ENCODE measurements around the gene NEURL3.

The NEURL3 gene

DNA sequence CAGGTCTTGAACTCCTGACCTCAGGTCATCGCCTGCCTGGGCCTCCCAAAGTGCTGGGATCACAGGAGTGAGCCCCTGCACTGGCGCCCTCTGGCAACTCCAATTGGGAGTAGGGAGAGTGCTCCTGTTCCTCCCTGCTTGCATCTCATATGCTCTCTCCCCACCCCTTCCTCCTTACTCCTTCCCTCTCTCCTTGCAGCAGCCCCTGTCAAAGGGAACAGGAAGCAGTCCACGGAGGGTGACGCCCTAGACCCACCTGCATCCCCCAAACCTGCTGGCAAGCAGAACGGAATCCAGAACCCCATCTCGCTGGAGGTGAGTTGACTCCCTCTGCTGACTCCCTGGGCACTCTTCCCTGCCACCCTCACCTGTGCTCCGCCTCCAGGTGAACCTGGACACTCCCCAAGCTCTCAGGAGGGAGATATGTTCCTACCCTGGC is 42.1 kb upstream of the NEURL3 start:
- Mint-ChIP-seq H3K9me3 (no peaks in the 10 kb centered on the region), H3K36me3 (ENCODE audit: low read depth) (peaks cover 58% of the 10 kb centered on the region), H3K27me3 (ENCODE audit: low read depth) (no peaks in the 10 kb centered on the region), H3K4me3 (peak overlapping the region; percentile 61), H3K4me1 (ENCODE audit: low read depth) (peaks cover 47% of the 10 kb centered on the region), H3K27ac (no peak overlapping the region)

DNA sequence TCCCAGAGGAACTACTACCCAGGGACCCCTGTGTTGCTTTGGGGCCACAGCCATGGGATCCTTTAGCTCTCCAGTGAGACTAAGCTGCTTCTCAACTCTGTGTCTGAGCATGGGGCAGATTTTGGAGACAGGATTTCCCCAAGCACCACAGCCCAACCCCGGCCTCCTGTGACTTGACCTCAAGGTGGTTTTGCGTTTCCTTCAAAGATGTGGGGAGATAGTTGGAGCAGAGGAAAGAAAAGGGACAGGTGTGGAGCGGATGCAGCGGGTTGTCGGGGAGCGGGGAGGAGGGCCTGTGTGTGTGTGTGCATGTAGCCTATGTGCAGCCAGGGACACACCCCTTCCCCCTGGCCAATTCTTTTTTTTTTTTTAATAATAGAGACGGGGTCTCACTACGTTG is 41.6 kb upstream of the NEURL3 start:
- Mint-ChIP-seq H3K4me3 (peak overlapping the region; percentile 25), H3K27me3 (ENCODE audit: low read depth) (no peaks in the 10 kb centered on the region), H3K9me3 (no peaks in the 10 kb centered on the region), H3K36me3 (ENCODE audit: low read depth) (peaks cover 58% of the 10 kb centered on the region), H3K4me1 (ENCODE audit: low read depth) (peaks cover 49% of the 10 kb centered on the region), H3K27ac (peak overlapping the region; percentile 46)

GRCh38 chr2:96546321-96546720 is 41.2 kb upstream of the NEURL3 start:
- peaks cover 63% of the 10 kb centered on the region for H3K36me3 Mint-ChIP-seq (ENCODE audit: low read depth)
- peak overlapping the region; percentile 63 for H3K4me3 Mint-ChIP-seq
- no peaks in the 10 kb centered on the region for H3K9me3 Mint-ChIP-seq
- H3K27ac Mint-ChIP-seq, result peak overlapping the region; percentile 84
- peaks cover 52% of the 10 kb centered on the region for H3K4me1 Mint-ChIP-seq (ENCODE audit: low read depth)
- no peaks in the 10 kb centered on the region for H3K27me3 Mint-ChIP-seq (ENCODE audit: low read depth)

DNA sequence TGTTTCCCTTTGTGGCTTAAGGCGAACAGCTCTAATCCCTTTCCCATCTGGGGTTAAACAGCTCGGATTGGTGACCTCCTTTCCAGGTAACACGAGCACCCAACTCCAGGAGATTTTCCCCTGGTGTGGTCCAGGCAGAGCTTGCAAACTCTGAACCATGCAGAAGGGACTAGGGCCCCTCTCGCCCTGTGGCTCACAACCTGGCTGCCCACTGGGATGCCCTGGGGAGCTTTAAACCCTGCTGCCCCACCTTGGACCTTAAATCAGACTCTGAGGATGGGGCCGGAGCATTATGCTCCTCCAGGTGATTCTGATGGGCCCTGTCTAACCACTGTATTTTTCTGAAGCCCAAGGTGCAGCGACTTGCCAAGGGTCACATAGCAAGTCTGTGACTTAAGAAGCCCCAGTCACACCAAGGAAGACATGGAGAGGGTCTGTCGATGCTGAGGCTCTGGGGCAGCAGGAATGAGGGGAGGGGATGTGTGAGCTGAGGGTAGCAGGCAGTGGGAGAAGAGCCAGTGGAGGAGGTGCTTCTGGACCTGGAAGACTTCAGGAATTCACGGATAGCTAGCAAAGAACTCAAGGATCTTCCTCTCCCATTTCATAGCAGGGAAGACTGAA is 37.3 kb upstream of the NEURL3 start:
- Mint-ChIP-seq H3K27ac (no peak overlapping the region), H3K4me3 (peak overlapping the region; percentile 17), H3K36me3 (ENCODE audit: low read depth) (peaks cover 80% of the 10 kb centered on the region), H3K27me3 (ENCODE audit: low read depth) (no peaks in the 10 kb centered on the region), H3K4me1 (ENCODE audit: low read depth) (peaks cover 66% of the 10 kb centered on the region), H3K9me3 (no peaks in the 10 kb centered on the region)

DNA sequence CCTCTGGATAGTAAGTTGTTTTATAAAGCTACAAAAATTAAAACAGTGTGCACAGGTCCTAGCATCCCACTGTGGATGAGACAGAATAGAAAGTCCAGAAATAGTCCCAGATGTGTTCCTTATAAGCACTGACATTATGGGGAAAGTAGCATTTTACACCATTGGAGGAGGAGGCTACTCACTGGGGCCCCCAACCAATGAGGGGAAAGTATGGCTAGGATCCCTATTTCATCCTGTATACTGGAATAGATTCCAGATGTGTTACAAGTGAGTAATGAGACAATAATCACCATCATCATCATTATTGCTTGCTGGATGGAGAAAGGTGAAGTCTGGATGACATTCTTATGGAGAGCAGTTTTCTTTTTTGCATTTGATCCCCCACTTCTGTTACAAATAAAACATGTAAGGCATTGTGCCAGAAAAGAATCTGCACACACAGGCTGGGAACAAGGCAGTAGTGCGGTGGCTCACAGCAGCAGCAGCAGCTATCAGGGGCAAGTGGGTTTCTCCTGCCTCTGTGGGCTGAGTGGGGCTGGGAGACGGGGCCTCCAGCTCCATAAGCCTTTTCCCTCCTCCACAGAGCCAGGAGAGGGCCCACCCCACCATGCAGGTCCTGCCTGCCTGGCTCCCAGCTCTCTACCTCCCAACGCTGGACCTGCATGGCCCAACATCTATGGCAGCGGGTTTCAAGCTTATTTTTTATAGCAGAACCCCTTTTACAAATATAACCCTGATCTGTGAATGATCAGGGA is 36.4 kb upstream of the NEURL3 start:
- Mint-ChIP-seq H3K9me3 (no peaks in the 10 kb centered on the region), H3K27me3 (ENCODE audit: low read depth) (no peaks in the 10 kb centered on the region), H3K4me3 (peak overlapping the region; percentile 46), H3K27ac (no peak overlapping the region), H3K4me1 (ENCODE audit: low read depth) (peaks cover 60% of the 10 kb centered on the region), H3K36me3 (ENCODE audit: low read depth) (peaks cover 73% of the 10 kb centered on the region)

GRCh38 chr2:96540136-96540535 is 35.0 kb upstream of the NEURL3 start:
- no peaks in the 10 kb centered on the region for H3K9me3 Mint-ChIP-seq
- peaks cover 58% of the 10 kb centered on the region for H3K4me1 Mint-ChIP-seq (ENCODE audit: low read depth)
- peak overlapping the region; percentile 98 for H3K4me3 Mint-ChIP-seq
- peaks cover 61% of the 10 kb centered on the region for H3K36me3 Mint-ChIP-seq (ENCODE audit: low read depth)
- H3K27me3 Mint-ChIP-seq (ENCODE audit: low read depth), result no peaks in the 10 kb centered on the region
- H3K27ac Mint-ChIP-seq, result peak overlapping the region; percentile 36

GRCh38 chr2:96539215-96539920 is 34.2 kb upstream of the NEURL3 start:
- no peaks in the 10 kb centered on the region for H3K27me3 Mint-ChIP-seq (ENCODE audit: low read depth)
- H3K9me3 Mint-ChIP-seq, result no peaks in the 10 kb centered on the region
- peak overlapping the region; percentile 98 for H3K4me3 Mint-ChIP-seq
- H3K4me1 Mint-ChIP-seq (ENCODE audit: low read depth), result peaks cover 58% of the 10 kb centered on the region
- peaks cover 56% of the 10 kb centered on the region for H3K36me3 Mint-ChIP-seq (ENCODE audit: low read depth)
- peak overlapping the region; percentile 90 for H3K27ac Mint-ChIP-seq

DNA sequence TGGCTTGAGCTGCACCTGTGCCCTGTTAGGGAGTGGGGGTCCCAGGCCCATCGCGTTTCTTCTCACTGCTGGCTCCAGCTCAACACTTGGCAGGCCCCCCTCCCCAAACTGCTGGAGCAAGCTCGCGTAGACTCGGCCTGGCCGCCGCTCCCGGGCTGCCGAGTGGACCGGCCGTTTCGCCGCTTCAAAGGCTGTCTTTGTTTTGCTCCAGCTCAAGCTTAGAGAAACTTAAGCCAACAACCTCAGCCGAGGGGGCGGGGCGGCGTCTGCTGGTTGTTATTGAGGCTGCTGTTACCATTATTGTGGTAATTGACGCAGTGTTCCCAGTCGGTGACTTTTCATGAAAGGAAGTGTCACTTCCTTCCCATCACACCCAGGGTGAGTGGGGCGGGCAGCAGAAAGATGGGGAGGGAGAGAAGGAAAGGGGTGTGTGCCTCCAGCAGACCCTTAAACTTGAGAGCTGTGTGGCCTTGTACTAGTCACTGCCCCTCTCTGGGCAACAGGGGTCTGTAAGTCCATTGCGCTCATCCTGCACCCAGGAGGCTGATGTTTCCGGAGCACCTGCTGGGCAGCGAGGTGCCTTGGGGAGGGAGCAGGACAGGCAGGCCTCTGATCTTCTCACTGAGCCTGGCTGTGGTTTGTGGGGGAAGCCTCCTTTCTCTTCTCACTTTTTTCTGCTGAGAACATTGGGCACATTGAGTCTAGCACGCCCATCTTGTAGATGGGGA is 33.5 kb upstream of the NEURL3 start:
- H3K4me1 Mint-ChIP-seq (ENCODE audit: low read depth), result peaks cover 58% of the 10 kb centered on the region
- peaks cover 49% of the 10 kb centered on the region for H3K36me3 Mint-ChIP-seq (ENCODE audit: low read depth)
- peak overlapping the region; percentile 98 for H3K4me3 Mint-ChIP-seq
- no peaks in the 10 kb centered on the region for H3K9me3 Mint-ChIP-seq
- peak overlapping the region; percentile 90 for H3K27ac Mint-ChIP-seq
- no peaks in the 10 kb centered on the region for H3K27me3 Mint-ChIP-seq (ENCODE audit: low read depth)

GRCh38 chr2:96537734-96538486 is 32.8 kb upstream of the NEURL3 start:
- Mint-ChIP-seq H3K36me3 (ENCODE audit: low read depth) (peaks cover 41% of the 10 kb centered on the region), H3K27ac (peak overlapping the region; percentile 90), H3K9me3 (no peaks in the 10 kb centered on the region), H3K27me3 (ENCODE audit: low read depth) (no peaks in the 10 kb centered on the region), H3K4me3 (peak overlapping the region; percentile 98), H3K4me1 (ENCODE audit: low read depth) (peaks cover 59% of the 10 kb centered on the region)

DNA sequence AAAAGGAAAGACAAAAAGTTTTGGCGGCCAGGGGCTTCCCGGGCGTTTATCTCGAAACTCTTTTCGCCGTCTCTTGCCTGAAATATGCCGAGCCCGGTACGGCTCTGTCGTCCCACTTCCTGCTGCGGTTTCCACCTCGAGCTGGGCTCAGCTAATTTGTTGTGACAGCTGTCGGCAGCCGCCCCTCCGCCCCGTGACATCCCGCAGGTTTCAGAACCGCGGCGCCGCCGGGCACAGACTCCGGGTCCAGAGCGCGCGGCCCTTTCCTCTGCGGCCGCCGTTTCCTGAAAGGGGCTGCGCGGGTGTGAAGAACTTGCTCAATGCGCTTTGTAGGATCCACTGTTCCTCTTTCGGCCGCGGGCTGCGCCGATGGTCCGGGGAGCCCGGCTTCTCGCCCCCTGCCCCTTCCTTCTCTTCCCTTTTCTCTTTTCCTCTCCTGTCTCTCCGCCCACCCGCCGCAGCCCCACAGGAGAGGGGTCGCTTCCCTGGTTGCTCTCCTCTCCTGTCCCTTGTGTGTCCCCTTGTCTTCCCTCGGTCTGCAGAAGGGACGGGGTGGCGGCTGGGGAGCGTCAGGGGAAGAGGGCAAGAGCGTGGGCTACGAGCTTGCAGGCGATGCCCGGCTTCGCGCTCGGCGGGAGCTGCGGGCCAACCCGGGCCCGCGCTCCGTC is 32.0 kb upstream of the NEURL3 start:
- Mint-ChIP-seq H3K36me3 (ENCODE audit: low read depth) (peaks cover 35% of the 10 kb centered on the region), H3K9me3 (no peaks in the 10 kb centered on the region), H3K4me3 (peak overlapping the region; percentile 98), H3K27ac (peak overlapping the region; percentile 97), H3K27me3 (ENCODE audit: low read depth) (no peaks in the 10 kb centered on the region), H3K4me1 (ENCODE audit: low read depth) (peaks cover 59% of the 10 kb centered on the region)

DNA sequence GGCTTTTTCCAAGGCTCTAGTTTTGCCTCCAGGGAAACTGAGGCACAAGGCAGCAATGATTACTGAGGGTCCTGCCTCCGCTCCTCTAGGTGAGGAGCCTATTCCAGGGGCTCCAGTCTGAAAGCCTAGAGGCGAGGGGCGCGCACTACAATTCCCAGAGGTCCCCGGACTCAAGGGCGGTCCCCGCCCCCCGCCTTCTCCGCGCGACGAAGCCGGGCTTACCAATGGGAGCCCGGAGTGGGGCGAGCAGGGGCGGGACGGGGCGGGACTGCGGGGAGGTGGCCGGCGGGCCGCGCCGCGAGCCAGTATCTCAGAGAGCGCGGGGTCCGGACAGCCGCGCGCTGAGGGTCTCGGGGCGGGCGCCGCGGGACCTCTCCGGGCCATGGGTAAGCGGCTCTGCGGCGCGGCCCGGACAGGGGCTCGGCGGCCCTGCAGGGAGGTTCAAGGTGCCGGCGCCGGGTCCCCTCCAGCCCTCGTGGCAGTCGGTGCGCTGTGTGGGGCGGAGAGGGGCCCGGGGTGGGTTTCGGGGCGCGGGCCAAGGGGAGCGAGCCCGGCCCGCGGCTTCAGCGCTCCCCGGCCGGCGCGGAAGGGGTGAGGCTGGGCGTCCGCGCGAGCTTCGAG is 31.4 kb upstream of the NEURL3 start, which contains the start of gene ARID5A:
TSS of gene ARID5A (plus strand) at position 308 of the 621 bp plus-strand sequence. CDS start at position 383, 75 bp downstream.
- Mint-ChIP-seq H3K27me3 (ENCODE audit: low read depth) (no peaks in the 10 kb centered on the region), H3K4me3 (peak within 1 kb of the TSS; percentile 98), H3K27ac (peak within 1 kb of the TSS; percentile 97), H3K36me3 (ENCODE audit: low read depth) (peaks cover 30% of the 10 kb centered on the region), H3K4me1 (ENCODE audit: low read depth) (peaks cover 60% of the 10 kb centered on the region), H3K9me3 (no peaks in the 10 kb centered on the region)

DNA sequence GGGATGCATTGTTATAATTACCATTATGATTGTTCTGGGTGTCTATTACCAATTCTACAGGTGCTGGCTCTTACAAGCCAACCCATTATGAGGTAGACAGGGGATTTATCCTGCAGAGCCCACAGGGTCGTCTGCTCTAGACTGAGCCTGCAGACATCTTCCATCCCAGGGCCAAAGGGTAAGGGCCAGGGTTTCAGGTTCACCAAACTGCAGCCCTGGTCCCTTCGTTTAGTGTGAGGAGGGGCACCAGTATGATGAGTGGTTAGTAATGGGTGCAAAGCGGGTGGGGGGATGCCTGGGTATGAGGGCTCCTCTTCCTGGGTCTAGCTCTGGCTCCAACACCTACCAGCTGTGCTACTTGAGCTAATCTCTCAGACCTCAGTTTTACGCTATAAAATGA is 30.2 kb upstream of the NEURL3 start:
- peak overlapping the region; percentile 26 for H3K27ac Mint-ChIP-seq
- peaks cover 22% of the 10 kb centered on the region for H3K36me3 Mint-ChIP-seq (ENCODE audit: low read depth)
- no peak overlapping the region for H3K4me3 Mint-ChIP-seq
- H3K9me3 Mint-ChIP-seq, result no peaks in the 10 kb centered on the region
- no peaks in the 10 kb centered on the region for H3K27me3 Mint-ChIP-seq (ENCODE audit: low read depth)
- H3K4me1 Mint-ChIP-seq (ENCODE audit: low read depth), result peaks cover 68% of the 10 kb centered on the region

GRCh38 chr2:96534701-96535181 is 29.6 kb upstream of the NEURL3 start:
- H3K27ac Mint-ChIP-seq, result peak overlapping the region; percentile 38

More at GRCh38 chr2:96534701-96535181, 29.6 kb upstream of the NEURL3 start:
- H3K27me3 Mint-ChIP-seq (ENCODE audit: low read depth), result no peaks in the 10 kb centered on the region
- no peak overlapping the region for H3K4me3 Mint-ChIP-seq
- peaks cover 68% of the 10 kb centered on the region for H3K4me1 Mint-ChIP-seq (ENCODE audit: low read depth)
- H3K9me3 Mint-ChIP-seq, result no peaks in the 10 kb centered on the region
- H3K36me3 Mint-ChIP-seq (ENCODE audit: low read depth), result peaks cover 16% of the 10 kb centered on the region
